ENCODE measurements around the gene TTC13.

DNA sequence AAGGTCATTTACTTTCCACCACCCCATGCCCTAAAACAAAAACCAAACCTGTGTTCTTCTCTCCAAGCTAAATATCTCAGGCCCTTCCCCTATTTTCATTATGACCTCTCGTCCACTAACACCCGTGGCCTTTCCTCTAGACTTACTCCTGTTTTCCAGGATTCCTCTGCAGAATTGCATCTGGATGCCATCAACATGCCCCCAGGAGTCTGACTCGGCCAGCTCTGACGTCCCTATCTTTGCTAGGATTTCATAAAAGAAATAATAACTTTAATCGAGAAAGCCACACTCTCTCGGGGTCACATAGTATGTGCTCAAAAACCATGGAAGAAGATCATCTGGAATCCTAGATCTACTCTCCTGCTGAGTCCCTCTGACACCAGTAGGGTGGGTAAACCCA lies 47.9 kb upstream of the TTC13 start:
- TF ChIP-seq, protein P1, sequence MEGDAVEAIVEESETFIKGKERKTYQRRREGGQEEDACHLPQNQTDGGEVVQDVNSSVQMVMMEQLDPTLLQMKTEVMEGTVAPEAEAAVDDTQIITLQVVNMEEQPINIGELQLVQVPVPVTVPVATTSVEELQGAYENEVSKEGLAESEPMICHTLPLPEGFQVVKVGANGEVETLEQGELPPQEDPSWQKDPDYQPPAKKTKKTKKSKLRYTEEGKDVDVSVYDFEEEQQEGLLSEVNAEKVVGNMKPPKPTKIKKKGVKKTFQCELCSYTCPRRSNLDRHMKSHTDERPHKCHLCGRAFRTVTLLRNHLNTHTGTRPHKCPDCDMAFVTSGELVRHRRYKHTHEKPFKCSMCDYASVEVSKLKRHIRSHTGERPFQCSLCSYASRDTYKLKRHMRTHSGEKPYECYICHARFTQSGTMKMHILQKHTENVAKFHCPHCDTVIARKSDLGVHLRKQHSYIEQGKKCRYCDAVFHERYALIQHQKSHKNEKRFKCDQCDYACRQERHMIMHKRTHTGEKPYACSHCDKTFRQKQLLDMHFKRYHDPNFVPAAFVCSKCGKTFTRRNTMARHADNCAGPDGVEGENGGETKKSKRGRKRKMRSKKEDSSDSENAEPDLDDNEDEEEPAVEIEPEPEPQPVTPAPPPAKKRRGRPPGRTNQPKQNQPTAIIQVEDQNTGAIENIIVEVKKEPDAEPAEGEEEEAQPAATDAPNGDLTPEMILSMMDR (IDR thresholded peaks at IDR 0.05): no peak
- no peak for TF ChIP-seq POLR2A (IDR thresholded peaks at IDR 0.05)

All from adrenal gland (tissue), 5 donors.